Renal cortex interstitium (tissue), 15 donors: ENCODE measurements around the gene MRPL46. TPM values are rescaled to one million over a fixed set of nuclear protein-coding genes. Genes with fewer than 3 reads are reported as not detected.

Experiments
- DNase-seq, 11 donors: peaks; one replicate each; pipeline ENCODE4 v3.0.0-alpha.2; 2013; ENCODE audit warnings: low read depth in 9 of 11, low spot score in 4 of 11; ENCODE audit errors: extremely low read depth in 1 of 11
- long read RNA-seq, 16 experiments: transcript quantifications; one replicate each; lab custom pipeline, GENCODE V29; 2026
- polyA plus RNA-seq, 3 donors: library from polyadenylated mRNA; unstranded; fragments of 120-200 nt; gene quantifications; one replicate each; pipeline ENCODE4 v1.2.1, GENCODE V29; 2013; ENCODE audit not compliant: insufficient read length in 3 of 3

MRPL46 gene
- 10 to 100 TPM; 30.5 to 36.2 (median 32.7) TPM for polyA plus RNA-seq
- long read RNA-seq, donor 1, transcript MRPL46-201 (4 exons, 1,019 nt): major isoform, 12 of 14 reads
- long read RNA-seq, donor 1, partial matches to known transcripts: 0 of 14 reads
- long read RNA-seq, donor 1, other reads (novel, unspliced or antisense): 0 of 14 reads
- long read RNA-seq, donor 2, transcript MRPL46-201 (4 exons, 1,019 nt): major isoform, 21 of 24 reads
- long read RNA-seq, donor 2, partial matches to known transcripts: 0 of 24 reads
- long read RNA-seq, donor 2, other reads (novel, unspliced or antisense): 0 of 24 reads
- long read RNA-seq, donor 3, transcript MRPL46-201 (4 exons, 1,019 nt): major isoform, 33 of 37 reads
- long read RNA-seq, donor 3, partial matches to known transcripts: 0 of 37 reads
- long read RNA-seq, donor 3, other reads (novel, unspliced or antisense): 0 of 37 reads
- long read RNA-seq, donor 4, transcript MRPL46-201 (4 exons, 1,019 nt): major isoform, 16 of 19 reads
- long read RNA-seq, donor 4, partial matches to known transcripts: 0 of 19 reads
- long read RNA-seq, donor 4, other reads (novel, unspliced or antisense): 0 of 19 reads
- long read RNA-seq, donor 5: 0 reads
- long read RNA-seq, donor 6, transcript MRPL46-201 (4 exons, 1,019 nt): major isoform, 14 of 16 reads
- long read RNA-seq, donor 6, partial matches to known transcripts: 0 of 16 reads
- long read RNA-seq, donor 6, other reads (novel, unspliced or antisense): 0 of 16 reads
- long read RNA-seq, donor 7, transcript MRPL46-201 (4 exons, 1,019 nt): major isoform, 29 of 31 reads
- long read RNA-seq, donor 7, partial matches to known transcripts: 0 of 31 reads
- long read RNA-seq, donor 7, other reads (novel, unspliced or antisense): 0 of 31 reads
- long read RNA-seq, donor 8: 0 reads
- long read RNA-seq, donor 9, transcript MRPL46-201 (4 exons, 1,019 nt): major isoform, 15 of 20 reads
- long read RNA-seq, donor 9, transcript MRPL46-202 (2 exons, 1,002 nt): minor isoform, 5 of 20 reads
- long read RNA-seq, donor 9, partial matches to known transcripts: 0 of 20 reads
- long read RNA-seq, donor 9, other reads (novel, unspliced or antisense): 0 of 20 reads
- long read RNA-seq, donor 10, transcript MRPL46-201 (4 exons, 1,019 nt): major isoform, 22 of 27 reads
- long read RNA-seq, donor 10, transcript MRPL46-202 (2 exons, 1,002 nt): minor isoform, 5 of 27 reads
- long read RNA-seq, donor 10, partial matches to known transcripts: 0 of 27 reads
- long read RNA-seq, donor 10, other reads (novel, unspliced or antisense): 0 of 27 reads
- long read RNA-seq, donor 11, transcript MRPL46-201 (4 exons, 1,019 nt): major isoform, 16 of 17 reads
- long read RNA-seq, donor 11, partial matches to known transcripts: 0 of 17 reads
- long read RNA-seq, donor 11, other reads (novel, unspliced or antisense): 0 of 17 reads
- long read RNA-seq, donor 12, transcript MRPL46-201 (4 exons, 1,019 nt): major isoform, 9 of 9 reads
- long read RNA-seq, donor 12, partial matches to known transcripts: 0 of 9 reads
- long read RNA-seq, donor 12, other reads (novel, unspliced or antisense): 0 of 9 reads
- long read RNA-seq, donor 13: 0 reads
- long read RNA-seq, donor 14, transcript MRPL46-201 (4 exons, 1,019 nt): major isoform, 21 of 30 reads
- long read RNA-seq, donor 14, partial matches to known transcripts: 8 of 30 reads
- long read RNA-seq, donor 14, other reads (novel, unspliced or antisense): 0 of 30 reads
- long read RNA-seq, donor 15, transcript MRPL46-201 (4 exons, 1,019 nt): major isoform, 6 of 12 reads
- long read RNA-seq, donor 15, partial matches to known transcripts: 6 of 12 reads
- long read RNA-seq, donor 15, other reads (novel, unspliced or antisense): 0 of 12 reads
- long read RNA-seq, donor 16, transcript MRPL46-201 (4 exons, 1,019 nt): major isoform, 65 of 69 reads
- long read RNA-seq, donor 16, partial matches to known transcripts: 0 of 69 reads
- long read RNA-seq, donor 16, other reads (novel, unspliced or antisense): 0 of 69 reads

GRCh38 chr15:88467073-88467934 lies at the start of gene MRPL46, which contains the start of gene MRPS11:
MRPL46 (minus strand) TSS chr15:88467388; CDS start chr15:88467377, 11 bp downstream.
MRPS11 (plus strand) TSS chr15:88467708; CDS start chr15:88467718, 10 bp downstream.
- DNase-seq: peak; percentile 77 to 94 (median 88)

- DNase-seq: no peak
Observed at GRCh38 chr15:88513195-88513594, 46.0 kb upstream of the MRPL46 start.

- no peak for DNase-seq
Observed at GRCh38 chr15:88512601-88513000, 45.4 kb upstream of the MRPL46 start.

GRCh38 chr15:88512078-88512477 lies 44.9 kb upstream of the MRPL46 start:
- DNase-seq: no peak

GRCh38 chr15:88511161-88511560 lies 44.0 kb upstream of the MRPL46 start:
- DNase-seq: no peak

GRCh38 chr15:88509964-88510363 lies 42.8 kb upstream of the MRPL46 start:
- no peak for DNase-seq

- DNase-seq: no peak
Observed at GRCh38 chr15:88509321-88509720, 42.1 kb upstream of the MRPL46 start.

- DNase-seq: no peak
Observed at GRCh38 chr15:88506628-88507027, 39.4 kb upstream of the MRPL46 start.

- no peak for DNase-seq
Observed at GRCh38 chr15:88505721-88506120, 38.5 kb upstream of the MRPL46 start.

GRCh38 chr15:88504445-88504844 lies 37.3 kb upstream of the MRPL46 start:
- DNase-seq: no peak

- peak in 3 of 11 donors; percentile 33 to 44 (median 36) for DNase-seq
Observed at GRCh38 chr15:88498996-88499395, 31.8 kb upstream of the MRPL46 start.

GRCh38 chr15:88497109-88497765 lies 30.0 kb upstream of the MRPL46 start:
- peak in 2 of 11 donors; percentile 21 to 28 for DNase-seq

- no peak for DNase-seq
Observed at GRCh38 chr15:88493844-88494243, 26.7 kb upstream of the MRPL46 start.

- DNase-seq: no peak
Observed at GRCh38 chr15:88491158-88491557, 24.0 kb upstream of the MRPL46 start.

- DNase-seq: no peak
Observed at GRCh38 chr15:88490036-88490435, 22.8 kb upstream of the MRPL46 start.

- DNase-seq: no peak
Observed at GRCh38 chr15:88489321-88489720, 22.1 kb upstream of the MRPL46 start.
